GM19468 (cell line): ENCODE results near the gene CREBBP.

Experiments
- ATAC-seq: cut with Tn5 transposase; IDR thresholded peaks from one replicate; pipeline ENCODE4 v1.9.1; 2021; ENCODE audit warnings: mild to moderate bottlenecking, moderate library complexity, moderate number of reproducible peaks; ENCODE audit not compliant: unreplicated experiment; ENCODE audit errors: extremely low read depth

CREBBP gene

DNA sequence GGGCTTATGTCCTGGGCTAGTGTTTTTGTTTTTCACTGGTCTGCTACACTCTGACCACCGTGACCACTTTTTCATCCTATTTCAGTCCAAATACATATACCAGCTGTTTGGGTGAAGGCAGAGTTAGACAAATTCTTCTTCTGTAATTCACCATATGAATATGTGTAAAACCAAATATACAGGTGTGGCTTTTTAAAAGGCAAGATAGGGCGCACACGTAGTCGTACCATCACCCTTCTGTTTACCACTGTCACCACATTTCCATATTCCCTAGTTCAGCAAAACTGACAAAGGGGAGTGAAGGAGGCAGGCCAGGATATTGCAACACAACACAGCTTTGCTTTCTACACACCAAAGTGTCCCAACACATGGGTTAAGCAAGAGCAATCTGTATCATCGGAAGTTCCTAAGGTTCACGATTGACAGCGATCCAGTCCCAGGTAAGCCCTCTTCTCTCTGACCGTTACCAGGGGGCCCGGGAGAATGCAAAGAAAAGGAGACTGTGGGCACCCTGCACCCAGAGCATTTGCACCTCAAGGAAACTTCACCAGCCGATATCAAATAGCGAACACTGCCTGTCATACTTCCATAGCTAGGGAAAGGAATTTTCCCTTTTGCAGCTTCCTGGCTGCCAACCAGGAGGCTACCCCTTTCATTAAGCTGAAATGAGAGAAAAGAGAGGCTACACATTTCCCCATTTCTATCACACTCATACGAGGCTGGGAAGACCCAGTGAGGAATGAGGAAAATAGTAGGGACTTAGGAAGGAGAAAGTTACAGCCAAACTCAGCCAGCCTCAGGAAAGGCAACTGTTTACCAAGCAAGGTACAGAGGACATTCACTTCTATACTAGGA lies 23.1 kb downstream of the CREBBP start:
- peak; percentile 35 for ATAC-seq

DNA sequence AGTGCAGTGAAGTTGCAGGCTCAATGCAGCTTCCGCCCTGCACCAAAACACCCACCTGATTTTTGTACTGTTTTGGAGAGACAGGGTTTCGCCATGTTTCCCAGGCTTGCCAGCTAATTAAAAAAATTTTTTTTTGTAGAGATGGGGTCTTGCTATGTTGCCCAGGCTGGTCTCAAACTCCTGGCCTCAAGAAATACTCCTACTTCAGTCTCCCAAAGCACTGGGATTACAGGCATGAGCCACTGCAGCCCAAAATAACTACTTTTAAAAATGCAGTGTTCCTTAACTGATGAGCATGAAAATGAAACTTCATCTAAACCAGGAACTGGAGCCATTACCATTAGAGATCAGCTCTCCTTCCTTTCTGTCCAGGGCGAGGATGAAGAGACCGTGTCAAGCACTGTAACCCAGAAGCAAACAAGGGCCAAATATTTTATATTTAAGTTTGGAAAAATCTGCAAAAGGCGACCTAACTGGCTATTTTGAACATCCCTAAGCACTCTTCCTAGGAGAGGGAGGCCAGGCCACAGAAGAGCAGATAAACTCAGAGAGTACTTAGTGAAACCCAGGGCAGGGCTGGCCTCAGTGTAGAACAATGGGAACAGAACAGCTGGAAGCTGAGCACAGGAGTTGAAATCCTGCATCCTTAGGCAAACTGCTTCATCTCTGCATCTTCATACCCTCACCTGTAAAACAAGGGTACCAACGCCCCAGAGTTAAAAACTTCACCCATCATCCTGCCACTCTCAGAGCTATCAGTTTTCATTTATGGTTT lies 24.0 kb downstream of the CREBBP start:
- no peak for ATAC-seq

GRCh38 chr16:3854750-3855541 lies 25.6 kb downstream of the CREBBP start:
- ATAC-seq, result no peak

DNA sequence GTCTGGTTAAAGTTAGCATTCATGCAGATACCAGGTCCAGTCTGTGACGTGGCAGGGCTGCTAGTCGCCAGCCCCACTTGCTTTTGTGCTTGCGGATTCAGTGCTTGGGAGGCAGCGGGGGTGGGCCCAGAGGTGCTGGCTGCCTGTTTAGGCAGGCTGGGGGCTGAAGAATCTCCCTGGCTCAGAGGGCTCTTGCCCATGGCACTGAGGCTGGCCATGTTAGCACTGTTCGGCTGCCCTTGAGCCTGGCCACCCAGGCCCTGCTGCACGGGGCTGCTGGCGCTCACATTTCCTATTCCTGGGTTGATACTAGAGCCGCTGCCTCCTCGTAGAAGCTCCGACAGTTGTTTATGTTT lies 30.0 kb downstream of the CREBBP start:
- ATAC-seq, result no peak

DNA sequence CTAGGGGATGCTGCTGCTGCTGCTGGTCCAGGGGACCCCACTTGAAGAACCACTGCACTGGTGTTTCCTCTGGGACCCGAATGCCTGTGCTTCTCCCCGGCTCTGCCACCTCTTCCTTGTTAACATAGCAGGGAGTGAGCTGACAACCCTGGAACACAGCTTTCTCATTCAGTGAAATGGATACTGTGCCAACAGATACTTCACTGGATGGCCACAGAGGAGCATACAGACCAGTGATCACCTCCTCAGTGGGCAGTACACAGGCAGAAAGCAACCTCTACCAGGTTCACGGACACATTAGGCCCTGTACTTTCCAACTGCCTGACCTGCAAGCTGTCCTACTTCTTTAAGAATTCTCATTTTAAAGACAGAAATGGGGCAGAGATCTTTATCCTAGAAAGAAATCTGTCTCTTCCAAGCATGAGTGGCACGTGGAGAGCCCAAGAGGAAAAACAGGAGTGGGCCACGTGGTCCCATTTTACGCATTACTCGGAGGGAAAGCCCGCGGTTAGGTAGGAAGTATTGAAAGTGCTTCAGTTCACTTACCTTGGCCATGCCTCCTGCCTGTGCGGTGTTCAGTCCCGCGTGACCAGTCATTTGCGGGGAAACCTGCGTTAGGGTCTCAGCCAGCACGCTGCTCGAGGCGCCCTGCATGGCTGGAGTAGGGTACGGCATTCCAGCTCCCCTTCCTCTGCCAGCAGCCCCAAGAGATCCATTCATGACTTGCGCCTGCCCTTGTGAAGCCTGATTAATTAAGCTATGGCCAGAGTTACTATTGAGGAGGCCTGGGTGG lies 30.6 kb downstream of the CREBBP start:
- ATAC-seq, result no peak

GRCh38 chr16:3846595-3847091 lies 33.9 kb downstream of the CREBBP start:
- ATAC-seq, result no peak

GRCh38 chr16:3846087-3846486 lies 34.4 kb downstream of the CREBBP start:
- no peak for ATAC-seq

- no peak for ATAC-seq
Measured at GRCh38 chr16:3842994-3843393, 37.5 kb downstream of the CREBBP start.

DNA sequence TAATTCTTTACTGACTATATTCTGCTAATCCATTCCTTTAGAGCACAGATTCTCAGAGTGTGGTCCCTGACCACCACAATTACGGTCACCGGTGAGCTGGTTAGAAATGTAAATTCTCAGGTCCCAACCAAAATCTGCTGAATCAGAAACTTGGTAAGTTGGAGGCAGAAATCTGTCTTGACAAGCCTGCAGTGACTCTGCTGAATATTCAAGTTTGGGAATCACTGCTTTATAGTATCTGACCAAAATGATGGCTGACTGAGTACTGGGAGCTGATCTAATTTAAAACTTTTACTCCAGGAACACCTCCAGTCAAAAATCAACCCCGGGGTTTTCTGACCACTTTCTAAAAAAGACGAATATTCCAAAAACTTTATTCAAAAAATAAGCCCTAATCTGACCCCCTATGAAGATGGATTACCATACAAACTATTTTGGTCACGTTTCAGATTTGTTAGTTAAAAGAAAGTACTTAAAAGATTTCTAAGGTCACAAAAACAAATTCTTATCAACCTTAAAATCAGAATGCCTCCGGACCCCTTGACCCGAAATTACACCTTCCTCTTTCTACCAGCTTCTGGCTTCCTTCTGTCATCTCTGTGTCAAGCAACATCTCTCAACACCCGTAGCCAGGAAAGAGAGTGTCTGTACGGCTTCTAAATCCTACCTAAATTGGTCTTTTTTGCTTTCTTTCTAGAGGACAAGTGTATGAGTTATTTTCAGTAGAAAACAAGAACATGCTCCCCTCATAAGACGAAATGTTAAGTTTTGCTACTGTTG lies 38.6 kb downstream of the CREBBP start:
- ATAC-seq, result no peak

DNA sequence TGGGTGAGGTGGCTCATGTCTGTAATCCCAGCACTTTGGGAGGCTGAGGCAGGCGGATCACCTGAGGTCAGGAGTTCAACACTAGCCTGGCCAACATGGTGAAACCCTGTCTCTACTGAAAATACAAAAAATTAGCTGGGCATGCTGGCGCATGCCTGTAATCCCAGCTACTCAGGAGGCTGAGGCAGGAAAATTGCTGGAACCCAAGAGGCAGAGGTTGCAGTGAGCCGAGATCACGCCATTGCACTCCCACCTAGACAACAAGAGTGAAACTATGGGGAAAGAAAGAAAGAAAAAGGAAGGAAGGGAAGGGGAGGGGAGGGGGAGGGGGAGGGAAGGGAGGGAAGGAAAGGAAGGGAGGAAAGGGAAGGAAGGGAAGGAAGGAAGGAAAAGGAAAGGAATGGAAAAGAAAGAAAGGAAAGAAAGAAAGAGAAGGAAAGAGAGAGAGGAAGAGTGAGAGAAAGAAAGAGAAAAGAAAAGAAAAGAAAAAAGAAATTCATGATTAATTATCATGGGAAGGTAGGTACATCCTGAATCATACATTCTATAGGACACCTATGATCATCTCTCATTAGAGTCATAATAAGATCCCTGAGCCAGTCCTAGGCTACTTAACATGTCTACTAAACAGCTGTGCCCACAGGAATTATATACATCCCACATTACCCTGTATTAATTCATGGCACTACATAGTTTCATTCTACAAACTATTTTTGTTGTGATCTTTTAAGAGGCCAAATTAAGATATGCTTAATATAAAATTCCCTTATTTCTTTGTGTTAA lies 40.9 kb downstream of the CREBBP start:
- no peak for ATAC-seq

- ATAC-seq, result no peak
Measured at GRCh38 chr16:3838600-3839401, 41.7 kb downstream of the CREBBP start.

DNA sequence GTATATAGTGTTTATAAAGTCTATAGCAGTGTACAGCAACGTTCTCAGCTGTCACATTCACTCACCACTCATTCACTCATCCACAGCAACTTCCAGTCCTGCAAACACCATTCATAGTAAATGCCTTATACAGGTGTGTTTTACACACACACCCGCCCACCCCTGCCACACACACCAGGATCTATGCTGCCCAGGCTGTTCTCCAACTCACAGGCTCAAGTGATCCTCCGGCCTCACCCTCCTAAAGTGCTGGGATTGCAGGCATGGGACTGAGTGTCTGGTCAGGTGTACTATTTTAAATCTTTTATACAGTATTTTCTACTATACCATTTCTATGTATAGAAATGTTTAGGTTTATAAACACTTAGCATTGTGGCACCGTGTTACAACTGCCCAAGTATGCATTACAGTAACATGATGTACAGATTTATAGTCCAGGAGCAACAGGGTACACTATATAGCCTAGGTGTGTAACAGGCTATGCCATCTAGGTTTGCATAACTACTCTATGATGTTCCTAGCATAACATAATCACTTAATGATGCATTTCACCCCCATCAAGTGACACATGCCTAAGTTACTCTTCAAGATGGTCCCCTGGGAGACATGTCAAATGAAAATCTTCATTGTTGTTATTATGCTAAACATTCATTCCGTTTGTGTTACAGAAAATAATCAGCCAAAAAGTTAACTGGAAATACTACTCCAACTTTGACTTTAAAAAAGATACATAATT lies 42.5 kb downstream of the CREBBP start:
- ATAC-seq, result no peak

DNA sequence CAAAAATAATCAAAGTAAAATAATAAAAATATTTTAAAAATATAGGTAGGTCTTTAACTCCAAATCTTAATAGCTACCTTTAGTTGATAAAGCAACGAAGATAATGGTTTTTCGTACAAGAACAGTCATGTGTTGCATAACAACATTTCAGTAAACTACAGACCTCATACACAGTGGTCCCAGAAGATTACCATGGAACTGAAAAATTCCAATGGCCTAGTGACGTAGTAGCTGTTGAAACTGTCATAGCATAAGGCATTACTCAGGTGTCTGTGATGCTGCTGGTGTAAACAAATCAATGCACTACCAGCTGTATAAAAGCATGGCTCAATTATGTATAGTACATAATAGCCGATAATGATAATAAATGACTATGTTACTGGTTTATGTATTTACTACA lies 43.9 kb downstream of the CREBBP start:
- no peak for ATAC-seq

GRCh38 chr16:3835089-3835602 lies 45.4 kb downstream of the CREBBP start:
- ATAC-seq, result no peak

DNA sequence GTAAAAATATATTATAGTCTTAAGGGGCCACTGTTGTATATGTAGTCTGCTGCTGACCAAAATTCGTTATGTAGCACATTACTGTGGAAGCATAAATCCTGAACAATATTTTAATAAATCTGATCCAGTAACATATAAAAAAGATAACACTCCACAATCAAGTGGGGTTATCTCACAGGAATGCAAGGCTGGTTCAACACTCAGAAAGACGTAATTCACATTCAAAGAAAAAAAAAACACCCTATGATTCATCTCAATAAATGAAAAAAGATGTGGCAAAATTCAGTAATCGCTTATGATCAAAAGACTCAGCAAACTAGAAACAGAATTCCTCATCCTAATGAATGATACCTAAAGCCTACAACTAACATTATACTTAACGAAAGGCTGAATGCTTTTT lies 47.8 kb downstream of the CREBBP start:
- no peak for ATAC-seq

GRCh38 chr16:3830625-3831254 lies 49.8 kb downstream of the CREBBP start:
- ATAC-seq, result no peak
